GM06990 (cell line): ENCODE data around the gene DHDH.

Experiments used
- DNase-seq: peaks from one replicate; pipeline ENCODE4 v3.0.0-alpha.2; 2011; ENCODE audit not compliant: insufficient read length; ENCODE audit errors: extremely low read depth
- H3K27me3 ChIP-seq: replicated peaks from 2 replicates; pipeline ENCODE4 v1.6.0; 2011; ENCODE audit warnings: low read length; ENCODE audit not compliant: control insufficient read depth, insufficient read depth
- H3K36me3 ChIP-seq: 2 replicates; pipeline ENCODE4 v1.5.1; 2011; ENCODE audit warnings: low read length; ENCODE audit not compliant: control insufficient read depth, insufficient read depth
- H3K4me3 ChIP-seq: replicated peaks from 2 replicates; pipeline ENCODE4 v1.5.1; 2011; ENCODE audit warnings: low read depth, mild to moderate bottlenecking, control low read depth, low read length
- TF ChIP-seq, protein P1 (sequence below): IDR thresholded peaks from 2 replicates; pipeline ENCODE4 v1.5.1; 2011; ENCODE audit warnings: low read length, control low read depth, mild to moderate bottlenecking, inconsistent platforms; ENCODE audit not compliant: insufficient read depth, poor library complexity, severe bottlenecking

DHDH gene

GRCh38 chr19:48990400-48990799 lies 56.9 kb downstream of the DHDH start:
- TF ChIP-seq, protein P1, sequence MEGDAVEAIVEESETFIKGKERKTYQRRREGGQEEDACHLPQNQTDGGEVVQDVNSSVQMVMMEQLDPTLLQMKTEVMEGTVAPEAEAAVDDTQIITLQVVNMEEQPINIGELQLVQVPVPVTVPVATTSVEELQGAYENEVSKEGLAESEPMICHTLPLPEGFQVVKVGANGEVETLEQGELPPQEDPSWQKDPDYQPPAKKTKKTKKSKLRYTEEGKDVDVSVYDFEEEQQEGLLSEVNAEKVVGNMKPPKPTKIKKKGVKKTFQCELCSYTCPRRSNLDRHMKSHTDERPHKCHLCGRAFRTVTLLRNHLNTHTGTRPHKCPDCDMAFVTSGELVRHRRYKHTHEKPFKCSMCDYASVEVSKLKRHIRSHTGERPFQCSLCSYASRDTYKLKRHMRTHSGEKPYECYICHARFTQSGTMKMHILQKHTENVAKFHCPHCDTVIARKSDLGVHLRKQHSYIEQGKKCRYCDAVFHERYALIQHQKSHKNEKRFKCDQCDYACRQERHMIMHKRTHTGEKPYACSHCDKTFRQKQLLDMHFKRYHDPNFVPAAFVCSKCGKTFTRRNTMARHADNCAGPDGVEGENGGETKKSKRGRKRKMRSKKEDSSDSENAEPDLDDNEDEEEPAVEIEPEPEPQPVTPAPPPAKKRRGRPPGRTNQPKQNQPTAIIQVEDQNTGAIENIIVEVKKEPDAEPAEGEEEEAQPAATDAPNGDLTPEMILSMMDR = no peak
- Histone ChIP-seq H3K4me3 (no peak overlapping the region), H3K27me3 (no peaks in the 10 kb centered on the region), H3K36me3 (peaks cover 12% of the 10 kb centered on the region)
- DNase-seq = no peak

DNA sequence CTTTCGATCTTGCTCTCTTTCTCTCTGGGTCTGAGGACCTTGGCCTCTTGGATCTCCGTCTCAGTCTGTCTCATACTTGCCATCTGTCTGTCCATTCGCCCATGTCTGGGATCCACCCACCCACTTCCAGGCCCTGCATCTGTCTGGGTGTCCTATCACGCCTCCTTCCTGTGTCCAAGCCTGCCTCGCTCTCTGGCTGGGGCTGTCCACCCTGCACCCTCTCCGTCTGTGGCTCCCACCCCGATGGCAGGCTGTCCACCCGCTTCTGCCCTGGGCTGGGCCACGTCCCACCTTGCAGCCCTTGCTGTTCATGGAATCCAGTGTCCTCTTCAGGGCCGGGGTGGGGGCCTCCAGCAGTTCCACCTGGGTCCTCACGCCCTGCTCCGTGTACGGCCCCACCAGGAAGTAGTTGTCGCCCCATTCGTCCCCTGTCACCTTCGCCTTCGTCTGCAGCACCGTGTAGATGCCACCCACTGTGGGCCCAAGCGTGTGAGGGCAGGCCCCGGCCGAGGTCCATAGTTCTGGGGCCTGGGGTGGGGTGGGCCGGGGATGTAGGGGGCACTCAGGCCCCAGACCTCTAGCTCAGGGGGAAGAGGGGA lies 57.6 kb downstream of the DHDH start:
- H3K27me3 ChIP-seq = no peaks in the 10 kb centered on the region
- no peak overlapping the region; the same call in 1 of the 2 replicates for H3K4me3 ChIP-seq
- peaks cover 9% of the 10 kb centered on the region for H3K36me3 ChIP-seq
- TF ChIP-seq, protein P1 = no peak
- no peak for DNase-seq

DNA sequence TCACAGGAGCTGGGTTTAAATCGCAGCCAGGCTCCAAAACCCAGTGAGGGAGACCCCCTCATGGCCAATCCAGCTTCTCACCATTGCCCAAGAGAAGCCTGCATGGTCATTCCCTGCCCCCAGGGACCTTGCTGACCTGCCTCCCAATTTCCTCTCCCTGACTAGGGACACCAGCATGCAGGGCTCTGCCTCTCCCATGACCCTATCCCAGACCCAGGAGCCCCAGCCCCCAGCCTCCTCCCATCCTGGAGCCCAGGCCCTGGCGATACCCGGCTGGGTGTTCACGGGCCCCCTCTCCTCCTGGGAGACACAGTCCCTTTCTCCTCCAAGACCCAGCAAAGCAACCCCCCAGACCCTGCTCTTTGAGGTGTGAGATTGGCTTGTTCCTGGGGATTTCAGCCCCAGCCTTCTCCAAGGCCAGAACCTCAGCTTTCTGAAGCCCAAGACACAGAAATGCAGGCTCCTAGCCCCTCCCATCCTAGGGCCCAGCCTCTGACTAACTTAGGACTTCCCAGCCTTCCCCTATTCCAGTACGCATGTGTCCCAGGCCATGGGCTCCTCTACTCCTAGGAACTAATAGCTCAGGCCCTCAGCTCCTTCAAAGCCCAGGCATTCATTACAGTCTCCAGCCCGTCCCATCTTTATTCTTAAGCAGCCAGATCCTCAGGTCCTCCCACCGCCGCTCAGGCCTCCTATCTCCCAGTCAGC lies 58.5 kb downstream of the DHDH start:
- no peak for DNase-seq
- TF ChIP-seq, protein P1 = no peak

DNA sequence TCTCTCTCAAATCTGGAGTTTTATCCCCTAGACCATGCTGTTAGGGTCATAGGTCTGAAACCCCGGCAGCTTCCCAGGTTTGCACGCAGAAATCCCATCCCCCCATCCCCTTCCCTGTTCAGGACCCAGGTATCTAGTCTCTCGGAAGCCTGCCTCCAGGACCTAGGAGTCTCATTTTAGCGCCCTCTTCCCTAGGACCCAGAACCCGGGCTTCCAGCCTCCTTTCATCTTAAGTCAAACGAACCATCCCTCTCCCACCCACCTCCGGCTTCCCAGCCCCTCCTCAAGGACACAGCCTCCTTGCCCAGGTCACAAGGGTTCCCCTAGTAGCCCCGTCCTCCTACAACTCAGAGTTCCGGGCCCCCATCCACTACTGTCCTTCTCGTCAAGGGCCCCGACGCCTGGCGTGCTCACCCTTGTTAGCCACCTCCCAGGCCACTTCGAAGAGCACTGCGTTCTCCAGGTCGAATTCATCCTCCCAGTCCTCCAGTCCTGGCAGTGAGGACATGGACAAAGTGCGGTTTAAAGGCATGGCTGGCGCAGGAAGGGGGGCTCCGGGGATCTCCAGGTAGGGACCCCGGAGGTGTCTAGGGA lies 59.2 kb downstream of the DHDH start:
- no peak for DNase-seq
- TF ChIP-seq, protein P1 = no peak
- Histone ChIP-seq H3K27me3 (no peaks in the 10 kb centered on the region), H3K36me3 (peaks cover 3% of the 10 kb centered on the region), H3K4me3 (peak overlapping the region; percentile 93)

More for the DNA sequence above, 58.5 kb downstream of the DHDH start:
- Histone ChIP-seq H3K27me3 (no peaks in the 10 kb centered on the region), H3K36me3 (peaks cover 6% of the 10 kb centered on the region), H3K4me3 (peak overlapping the region; percentile 93)

DNA sequence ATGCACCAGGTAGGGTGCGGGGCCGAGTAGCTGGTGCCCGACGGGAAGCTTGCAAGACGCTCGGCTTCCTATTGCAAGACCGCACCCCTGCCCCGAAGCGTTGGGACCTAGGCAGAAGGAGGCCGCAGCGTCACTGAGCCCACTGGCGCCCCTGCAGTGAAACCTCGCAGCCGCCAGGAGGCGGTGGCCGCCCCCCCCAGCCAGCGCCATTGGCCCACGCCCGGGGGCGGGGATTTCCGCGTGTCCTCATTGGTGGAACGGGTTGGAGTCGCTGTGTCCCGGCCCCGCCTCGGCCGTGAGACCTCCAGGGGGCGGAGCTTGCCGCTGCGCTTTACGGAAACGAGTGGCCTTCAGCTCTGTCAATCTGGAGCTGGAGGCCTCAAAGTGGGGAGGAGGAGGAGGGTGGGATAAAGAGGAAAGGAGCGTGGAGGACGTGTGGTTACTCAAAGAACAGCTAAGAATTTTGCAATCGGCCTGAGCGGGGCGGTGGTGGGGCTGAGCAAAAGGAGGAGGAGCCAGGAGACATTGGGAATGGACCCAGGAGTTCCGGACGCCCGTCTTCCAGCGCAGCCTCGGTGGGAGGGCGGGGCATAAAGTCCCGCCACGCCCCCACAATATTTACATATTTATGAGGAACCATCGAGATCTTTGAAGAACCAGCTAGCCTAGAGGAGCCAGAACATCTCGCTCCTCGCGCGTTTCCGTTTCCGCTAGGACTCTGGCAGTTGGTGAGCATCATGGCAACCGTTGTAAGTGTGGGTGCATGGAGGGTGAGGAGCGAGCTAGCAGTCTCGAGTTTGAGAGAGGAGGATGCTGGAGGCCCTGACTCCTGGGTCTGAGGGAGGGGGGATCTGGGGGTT lies 59.9 kb downstream of the DHDH start, which contains the start of the genes GYS1 and RUVBL2:
Gene GYS1 (minus strand): TSS at position 135 of the 860 bp plus-strand sequence. CDS start 197 bp downstream, outside the sequence.
Gene RUVBL2 (plus strand): TSS at position 713 of the 860 bp plus-strand sequence. CDS start 25 bp downstream, at position 738.
- H3K27me3 ChIP-seq = no peaks in the 10 kb centered on the region
- DNase-seq = peak; percentile 100
- H3K36me3 ChIP-seq = peaks cover 2% of the 10 kb centered on the region; the same call in 1 of the 2 replicates
- peak within 1 kb of the TSS; percentile 93 for H3K4me3 ChIP-seq
- TF ChIP-seq, protein P1 = peak; percentile 98
